ENCODE results near the gene TNK1. TPM values are rescaled to one million over a fixed set of nuclear protein-coding genes. Genes with fewer than 3 reads are reported as not detected.
A peak's percentile ranks its signal among the peaks of the same experiment; 100 is the strongest.

The TNK1 gene
- total RNA-seq, 1 experiment from 2014 or later = 6.1 TPM

DNA sequence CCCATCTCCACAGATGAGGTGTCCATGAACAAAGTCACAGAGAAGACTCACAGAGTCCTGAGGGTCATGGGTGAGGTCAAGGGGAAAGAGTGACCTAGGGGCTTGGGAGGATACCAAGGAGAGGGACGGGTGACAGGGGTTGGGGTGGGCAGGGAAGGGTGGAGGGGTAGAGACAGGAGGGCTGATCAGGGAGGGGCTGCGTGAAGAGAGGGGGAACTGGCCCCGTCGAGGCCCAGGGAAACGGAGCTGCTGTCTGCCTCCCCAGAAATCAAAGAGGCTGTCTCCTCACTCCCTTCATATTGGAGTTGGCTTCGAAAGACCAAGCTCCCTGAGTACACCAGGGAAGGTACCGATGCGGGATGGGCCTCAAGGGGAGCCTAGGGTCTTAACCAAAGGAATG is 25.3 kb upstream of the TNK1 start:
- H3K36me3 Mint-ChIP-seq (ENCODE audit: insufficient read depth, unreplicated experiment) = no peaks in the 10 kb centered on the region
- peaks cover 11% of the 10 kb centered on the region for H3K4me1 Mint-ChIP-seq (ENCODE audit: low read depth, unreplicated experiment)
- H3K9me3 Mint-ChIP-seq (ENCODE audit: unreplicated experiment) = no peaks in the 10 kb centered on the region
- ChIA-PET CTCF (interaction anchor here (0.8 to 1.5 kb wide), 5 partner anchors 21 to 205 kb away, joined by 3 to 8 read pairs (median 7); partner anchors contain the start of gene TMEM102), POLR2A (no interaction called here)
- no peak for DNase-seq
- TF ChIP-seq, protein P1, sequence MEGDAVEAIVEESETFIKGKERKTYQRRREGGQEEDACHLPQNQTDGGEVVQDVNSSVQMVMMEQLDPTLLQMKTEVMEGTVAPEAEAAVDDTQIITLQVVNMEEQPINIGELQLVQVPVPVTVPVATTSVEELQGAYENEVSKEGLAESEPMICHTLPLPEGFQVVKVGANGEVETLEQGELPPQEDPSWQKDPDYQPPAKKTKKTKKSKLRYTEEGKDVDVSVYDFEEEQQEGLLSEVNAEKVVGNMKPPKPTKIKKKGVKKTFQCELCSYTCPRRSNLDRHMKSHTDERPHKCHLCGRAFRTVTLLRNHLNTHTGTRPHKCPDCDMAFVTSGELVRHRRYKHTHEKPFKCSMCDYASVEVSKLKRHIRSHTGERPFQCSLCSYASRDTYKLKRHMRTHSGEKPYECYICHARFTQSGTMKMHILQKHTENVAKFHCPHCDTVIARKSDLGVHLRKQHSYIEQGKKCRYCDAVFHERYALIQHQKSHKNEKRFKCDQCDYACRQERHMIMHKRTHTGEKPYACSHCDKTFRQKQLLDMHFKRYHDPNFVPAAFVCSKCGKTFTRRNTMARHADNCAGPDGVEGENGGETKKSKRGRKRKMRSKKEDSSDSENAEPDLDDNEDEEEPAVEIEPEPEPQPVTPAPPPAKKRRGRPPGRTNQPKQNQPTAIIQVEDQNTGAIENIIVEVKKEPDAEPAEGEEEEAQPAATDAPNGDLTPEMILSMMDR (IDR thresholded peaks at IDR 0.05; ENCODE audit: insufficient read depth in 1 of 2, low read depth in 1 of 2, low read length in 1 of 2, severe bottlenecking in 1 of 2, unreplicated experiment in 1 of 2) = no peak
- no peaks in the 10 kb centered on the region for H3K9me3 ChIP-seq
- intact Hi-C loops (cut with micrococcal nuclease; ENCODE audit: unreplicated experiment) = loop anchor here (5.0 kb wide), 1 partner anchor 82 kb away; the partner anchor contains the start of genes FGF11 and TMEM102
- no peaks in the 10 kb centered on the region for H3K27me3 ChIP-seq (replicated peaks; ENCODE audit: control insufficient read depth, insufficient read depth, low read length)
- no peaks in the 10 kb centered on the region for H3K27me3 Mint-ChIP-seq (ENCODE audit: insufficient read depth, unreplicated experiment)
- H3K4me1 ChIP-seq = no peaks in the 10 kb centered on the region
- H3K36me3 ChIP-seq (ENCODE audit: control insufficient read depth, insufficient read depth, low read length) = no peaks in the 10 kb centered on the region
- no peak overlapping the region for H3K4me3 ChIP-seq (ENCODE audit: low read depth, low read length)
- no peak overlapping the region for H3K4me3 Mint-ChIP-seq (ENCODE audit: unreplicated experiment)
- no peak overlapping the region for H3K27ac Mint-ChIP-seq (ENCODE audit: unreplicated experiment)
- no TSS peak for BruUV-seq (replicated peaks)

DNA sequence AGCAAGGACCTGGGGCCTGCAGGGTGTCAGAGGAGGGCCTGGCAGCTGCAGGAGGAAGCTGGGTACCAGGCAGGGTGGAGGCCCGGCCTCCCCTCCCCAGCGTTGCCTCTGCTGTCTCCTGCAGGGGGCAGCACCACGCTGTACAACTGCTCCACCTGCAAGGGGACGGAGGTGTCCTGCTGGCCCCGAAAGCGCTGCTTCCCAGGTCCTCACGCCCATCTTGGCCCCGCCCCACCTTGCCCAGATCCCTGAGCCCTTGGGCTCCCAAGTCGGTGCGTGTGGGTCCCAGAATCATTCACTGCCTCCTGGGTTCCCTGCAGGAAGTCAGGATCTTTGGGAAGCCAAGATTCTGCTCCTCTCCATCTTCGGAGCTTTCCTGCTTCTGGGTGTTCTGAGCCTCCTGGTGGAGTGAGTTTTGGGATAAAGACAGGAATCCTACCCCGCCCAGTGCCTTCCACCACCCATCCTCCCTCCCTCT is 24.8 kb upstream of the TNK1 start:
- POLR2A ChIA-PET = no interaction called here
- H3K27me3 Mint-ChIP-seq (ENCODE audit: insufficient read depth, unreplicated experiment) = no peaks in the 10 kb centered on the region
- H3K4me1 ChIP-seq = no peaks in the 10 kb centered on the region
- no peaks in the 10 kb centered on the region for H3K9me3 Mint-ChIP-seq (ENCODE audit: unreplicated experiment)
- TF ChIP-seq, protein P1 (IDR thresholded peaks at IDR 0.05; ENCODE audit: insufficient read depth in 1 of 2, low read depth in 1 of 2, low read length in 1 of 2, severe bottlenecking in 1 of 2, unreplicated experiment in 1 of 2) = peak; percentile 65 to 73
- H3K4me3 ChIP-seq (ENCODE audit: low read depth, low read length) = no peak overlapping the region
- no TSS peak for BruUV-seq (replicated peaks)
- H3K4me1 Mint-ChIP-seq (ENCODE audit: low read depth, unreplicated experiment) = peaks cover 11% of the 10 kb centered on the region
- H3K36me3 Mint-ChIP-seq (ENCODE audit: insufficient read depth, unreplicated experiment) = no peaks in the 10 kb centered on the region
- intact Hi-C loops (cut with micrococcal nuclease; ENCODE audit: unreplicated experiment) = loop anchor here (2.0 to 5.0 kb wide), 2 partner anchors 81 to 205 kb away; partner anchors contain the start of genes FGF11, SENP3 and TMEM102
- CTCF ChIA-PET = interaction anchor here (0.6 to 1.5 kb wide), 6 partner anchors 21 to 205 kb away, joined by 3 to 8 read pairs (median 5); partner anchors contain the start of gene TMEM102
- no peaks in the 10 kb centered on the region for H3K9me3 ChIP-seq
- H3K27ac Mint-ChIP-seq (ENCODE audit: unreplicated experiment) = no peak overlapping the region
- H3K27me3 ChIP-seq (replicated peaks; ENCODE audit: control insufficient read depth, insufficient read depth, low read length) = no peaks in the 10 kb centered on the region
- no peak overlapping the region for H3K4me3 Mint-ChIP-seq (ENCODE audit: unreplicated experiment)
- DNase-seq = peak; percentile 78 to 82
- H3K36me3 ChIP-seq (ENCODE audit: control insufficient read depth, insufficient read depth, low read length) = no peaks in the 10 kb centered on the region

DNA sequence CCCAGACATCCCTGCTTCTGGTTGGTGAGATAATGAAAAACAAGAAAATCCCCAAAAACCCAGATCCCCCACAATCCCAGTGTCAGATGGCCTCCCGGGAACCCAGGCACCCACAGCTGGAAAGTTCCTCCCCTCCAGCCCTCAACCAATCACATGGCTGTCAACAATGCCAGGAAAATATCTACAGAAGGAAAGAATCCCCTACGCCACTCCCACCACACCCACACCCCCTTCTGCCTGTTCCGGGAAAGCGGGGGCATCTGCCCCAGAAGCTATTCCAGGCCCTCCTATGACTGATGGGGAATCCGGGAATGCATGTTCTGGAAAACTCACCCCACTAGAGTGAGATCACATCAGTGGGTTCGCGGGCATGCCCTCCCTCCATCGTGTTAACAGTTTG is 24.1 kb upstream of the TNK1 start:
- CTCF ChIA-PET = interaction anchor here (0.6 to 1.5 kb wide), 3 partner anchors 22 to 80 kb away, joined by 3 to 8 read pairs (median 3); no protein-coding TSS in a partner anchor
- no peak overlapping the region for H3K4me3 Mint-ChIP-seq (ENCODE audit: unreplicated experiment)
- Histone ChIP-seq H3K36me3 (ENCODE audit: control insufficient read depth, insufficient read depth, low read length) (no peaks in the 10 kb centered on the region), H3K9me3 (no peaks in the 10 kb centered on the region), H3K4me3 (ENCODE audit: low read depth, low read length) (no peak overlapping the region), H3K4me1 (no peaks in the 10 kb centered on the region), H3K27me3 (replicated peaks; ENCODE audit: control insufficient read depth, insufficient read depth, low read length) (no peaks in the 10 kb centered on the region)
- TF ChIP-seq, protein P1 (IDR thresholded peaks at IDR 0.05; ENCODE audit: insufficient read depth in 1 of 2, low read depth in 1 of 2, low read length in 1 of 2, severe bottlenecking in 1 of 2, unreplicated experiment in 1 of 2) = no peak
- intact Hi-C loops (cut with micrococcal nuclease; ENCODE audit: unreplicated experiment) = loop anchor here (2.0 to 5.0 kb wide), 2 partner anchors 81 to 204 kb away; partner anchors contain the start of genes FGF11, SENP3 and TMEM102
- no peak for DNase-seq
- POLR2A ChIA-PET = no interaction called here
- BruUV-seq (replicated peaks) = no TSS peak
- H3K36me3 Mint-ChIP-seq (ENCODE audit: insufficient read depth, unreplicated experiment) = no peaks in the 10 kb centered on the region
- no peaks in the 10 kb centered on the region for H3K9me3 Mint-ChIP-seq (ENCODE audit: unreplicated experiment)
- H3K27me3 Mint-ChIP-seq (ENCODE audit: insufficient read depth, unreplicated experiment) = no peaks in the 10 kb centered on the region
- H3K27ac Mint-ChIP-seq (ENCODE audit: unreplicated experiment) = no peak overlapping the region
- peaks cover 11% of the 10 kb centered on the region for H3K4me1 Mint-ChIP-seq (ENCODE audit: low read depth, unreplicated experiment)

Data from Caco-2 (cell line).